Activated CD4-positive, alpha-beta memory T cell treated with anti-CD3 and anti-CD28 coated beads for 36 hours (primary cell): ENCODE data around the gene RHOG. TPM values are rescaled to one million over a fixed set of nuclear protein-coding genes. Genes with fewer than 3 reads are reported as not detected.
"Not testable (repeated sequence)": the region's sequence is repeated elsewhere in the genome, so short reads cannot be mapped to it uniquely, and the experiment has no call there.

Experiments
- CTCF ChIA-PET: fragments of 350-600 bp; sonication (Branson Sonifier 250); formaldehyde crosslinking; loops from one replicate; lab custom pipeline; 2021; ENCODE audit warnings: antibody characterized with exemption, inconsistent platforms; lab: Charles Lee
- POLR2A ChIA-PET: fragments of 350-600 bp; sonication (Branson Sonifier 250); formaldehyde crosslinking; loops from one replicate; lab custom pipeline; 2021; ENCODE audit warnings: antibody characterized with exemption; lab: Charles Lee
- DNase-seq: peaks from one replicate; pipeline ENCODE4 v3.0.0-alpha.2; 2020
- H3K27ac Mint-ChIP-seq: one replicate; pipeline ENCODE4 v1.8.0; 2021; ENCODE audit warnings: mixed read lengths
- H3K27me3 Mint-ChIP-seq: one replicate; pipeline ENCODE4 v1.8.0; 2021; ENCODE audit warnings: mixed read lengths
- H3K36me3 Mint-ChIP-seq: one replicate; pipeline ENCODE4 v1.8.0; 2021; ENCODE audit warnings: mixed read lengths
- H3K4me1 Mint-ChIP-seq: one replicate; pipeline ENCODE4 v1.8.0; 2021; ENCODE audit warnings: low read depth, mixed read lengths
- H3K4me3 Mint-ChIP-seq: one replicate; pipeline ENCODE4 v1.8.0; 2021; ENCODE audit warnings: mild to moderate bottlenecking, mixed read lengths
- H3K9me3 Mint-ChIP-seq: one replicate; pipeline ENCODE4 v1.8.0; 2021; ENCODE audit warnings: mixed read lengths
- intact Hi-C: fragments of 100-400 bp; cut with micrococcal nuclease; formaldehyde crosslinking; loops from one replicate; pipeline ENCODE4 v1.15.1; 2023
- total RNA-seq, 2 experiments: library from RNA; stranded (reverse); gene quantifications; one replicate each; pipeline ENCODE4 v1.2.3, GENCODE V29; 2021

Gene RHOG
- total RNA-seq, 2 experiments from 2014 or later: 181 to 186 TPM

GRCh38 chr11:3877364-3878257 lies 36.9 kb upstream of the RHOG start:
- H3K4me3 Mint-ChIP-seq: no peak overlapping the region
- no peak for DNase-seq
- peak overlapping the region; percentile 2 for H3K27ac Mint-ChIP-seq

GRCh38 chr11:3876613-3877012 lies 35.9 kb upstream of the RHOG start:
- Mint-ChIP-seq H3K9me3 (no peaks in the 10 kb centered on the region), H3K4me3 (no peak overlapping the region), H3K4me1 (peaks cover 72% of the 10 kb centered on the region), H3K36me3 (peaks cover 2% of the 10 kb centered on the region), H3K27ac (no peak overlapping the region), H3K27me3 (no peaks in the 10 kb centered on the region)
- intact Hi-C loops: no loop called here
- ChIA-PET POLR2A (interaction anchor here (1.0 kb wide), 1 partner anchor 30 kb away, joined by 4 read pairs; no protein-coding TSS in a partner anchor), CTCF (interaction anchor here (1.6 to 4.9 kb wide), 2 partner anchors 9 to 22 kb away, joined by 4 to 41 read pairs; partner anchors contain the start of gene STIM1)
- DNase-seq: no peak

More at GRCh38 chr11:3877364-3878257, 36.9 kb upstream of the RHOG start:
- intact Hi-C loops: loop anchor here (2.0 kb wide), 1 partner anchor 17 kb away; no protein-coding TSS in a partner anchor
- peaks cover 74% of the 10 kb centered on the region for H3K4me1 Mint-ChIP-seq
- ChIA-PET CTCF (interaction anchor here (0.8 to 4.9 kb wide), 8 partner anchors 10 to 195 kb away, joined by 3 to 41 read pairs (median 4); partner anchors contain the start of gene STIM1), POLR2A (interaction anchor here (1.0 to 2.1 kb wide), 3 partner anchors 22 to 36 kb away, joined by 4 to 15 read pairs (median 5); partner anchors contain the start of genes RHOG and STIM1)
- H3K36me3 Mint-ChIP-seq: peaks cover 2% of the 10 kb centered on the region
- no peaks in the 10 kb centered on the region for H3K27me3 Mint-ChIP-seq
- H3K9me3 Mint-ChIP-seq: no peaks in the 10 kb centered on the region

GRCh38 chr11:3873712-3874349 lies 33.1 kb upstream of the RHOG start:
- POLR2A ChIA-PET: no interaction called here
- Mint-ChIP-seq H3K36me3 (peaks cover 2% of the 10 kb centered on the region), H3K27ac (no peak overlapping the region), H3K27me3 (no peaks in the 10 kb centered on the region), H3K9me3 (no peaks in the 10 kb centered on the region), H3K4me3 (no peak overlapping the region), H3K4me1 (peaks cover 66% of the 10 kb centered on the region)
- intact Hi-C loops: no loop called here
- DNase-seq: no peak
- CTCF ChIA-PET: interaction anchor here (1.4 to 2.2 kb wide), 3 partner anchors 19 to 199 kb away, joined by 5 to 11 read pairs (median 7); partner anchors contain the start of gene STIM1

- no peaks in the 10 kb centered on the region for H3K27me3 Mint-ChIP-seq
- no peak overlapping the region for H3K4me3 Mint-ChIP-seq
- CTCF ChIA-PET: interaction anchor here (1.0 to 6.8 kb wide), 9 partner anchors 9 to 320 kb away, joined by 3 to 58 read pairs (median 6); partner anchors contain the start of genes RHOG and STIM1
- intact Hi-C loops: loop anchor here (1.0 kb wide), 2 partner anchors 8 to 38 kb away; no protein-coding TSS in a partner anchor
- no peaks in the 10 kb centered on the region for H3K9me3 Mint-ChIP-seq
- H3K27ac Mint-ChIP-seq: peak overlapping the region; percentile 87
- peaks cover 3% of the 10 kb centered on the region for H3K36me3 Mint-ChIP-seq
- H3K4me1 Mint-ChIP-seq: peaks cover 71% of the 10 kb centered on the region
- POLR2A ChIA-PET: interaction anchor here (2.5 kb wide), 1 partner anchor 12 kb away, joined by 14 read pairs; the partner anchor contains the start of gene STIM1
- peak; percentile 68 for DNase-seq
These were observed 26.7 kb upstream of the RHOG start for GRCh38 chr11:3867209-3868091.

GRCh38 chr11:3866836-3867208 lies 26.1 kb upstream of the RHOG start:
- H3K27me3 Mint-ChIP-seq: no peaks in the 10 kb centered on the region
- H3K4me1 Mint-ChIP-seq: peaks cover 75% of the 10 kb centered on the region
- DNase-seq: no peak
- H3K36me3 Mint-ChIP-seq: peaks cover 3% of the 10 kb centered on the region
- no peak overlapping the region for H3K4me3 Mint-ChIP-seq
- CTCF ChIA-PET: interaction anchor here (1.0 to 6.8 kb wide), 5 partner anchors 9 to 206 kb away, joined by 5 to 58 read pairs (median 8); partner anchors contain the start of gene STIM1
- intact Hi-C loops: loop anchor here (1.0 kb wide), 2 partner anchors 8 to 38 kb away; no protein-coding TSS in a partner anchor
- POLR2A ChIA-PET: interaction anchor here (2.5 kb wide), 1 partner anchor 12 kb away, joined by 14 read pairs; the partner anchor contains the start of gene STIM1
- H3K9me3 Mint-ChIP-seq: no peaks in the 10 kb centered on the region
- peak overlapping the region; percentile 87 for H3K27ac Mint-ChIP-seq

- Mint-ChIP-seq H3K27ac (peak overlapping the region; percentile 85), H3K9me3 (no peaks in the 10 kb centered on the region), H3K4me1 (peaks cover 75% of the 10 kb centered on the region), H3K27me3 (no peaks in the 10 kb centered on the region), H3K4me3 (no peak overlapping the region), H3K36me3 (peaks cover 3% of the 10 kb centered on the region)
- intact Hi-C loops: no loop called here
- no peak for DNase-seq
- CTCF ChIA-PET: interaction anchor here (2.2 to 6.8 kb wide), 3 partner anchors 11 to 207 kb away, joined by 8 to 58 read pairs (median 42); partner anchors contain the start of gene STIM1
- POLR2A ChIA-PET: interaction anchor here (0.6 kb wide), 1 partner anchor 35 kb away, joined by 4 read pairs; no protein-coding TSS in a partner anchor
These were observed 25.4 kb upstream of the RHOG start for GRCh38 chr11:3866206-3866605.

- intact Hi-C loops: no loop called here
- H3K4me3 Mint-ChIP-seq: no peak overlapping the region
- H3K36me3 Mint-ChIP-seq: peaks cover 3% of the 10 kb centered on the region
These were observed 24.8 kb upstream of the RHOG start for GRCh38 chr11:3865388-3866193.

GRCh38 chr11:3861683-3862082 lies 20.9 kb upstream of the RHOG start:
- peak overlapping the region; percentile 45 for H3K4me3 Mint-ChIP-seq
- ChIA-PET CTCF (interaction anchor here (1.3 to 5.1 kb wide), 4 partner anchors 12 to 211 kb away, joined by 3 to 25 read pairs (median 14); no protein-coding TSS in a partner anchor), POLR2A (interaction anchor here (0.9 kb wide), 1 partner anchor 19 kb away, joined by 3 read pairs; no protein-coding TSS in a partner anchor)
- H3K27me3 Mint-ChIP-seq: no peaks in the 10 kb centered on the region
- H3K9me3 Mint-ChIP-seq: no peaks in the 10 kb centered on the region
- intact Hi-C loops: loop anchor here (2.0 kb wide), 1 partner anchor 17 kb away; no protein-coding TSS in a partner anchor
- peaks cover 83% of the 10 kb centered on the region for H3K4me1 Mint-ChIP-seq
- peak overlapping the region; percentile 90 for H3K27ac Mint-ChIP-seq
- peak; percentile 55 for DNase-seq
- H3K36me3 Mint-ChIP-seq: peaks cover 6% of the 10 kb centered on the region

More at GRCh38 chr11:3865388-3866193, 24.8 kb upstream of the RHOG start:
- H3K27ac Mint-ChIP-seq: peak overlapping the region; percentile 85
- no peak for DNase-seq
- peaks cover 77% of the 10 kb centered on the region for H3K4me1 Mint-ChIP-seq
- H3K9me3 Mint-ChIP-seq: no peaks in the 10 kb centered on the region
- CTCF ChIA-PET: interaction anchor here (0.6 to 6.8 kb wide), 4 partner anchors 11 to 207 kb away, joined by 3 to 58 read pairs (median 25); partner anchors contain the start of gene STIM1
- POLR2A ChIA-PET: interaction anchor here (0.6 to 1.5 kb wide), 2 partner anchors 10 to 36 kb away, joined by 4 to 5 read pairs; partner anchors contain the start of gene STIM1
- H3K27me3 Mint-ChIP-seq: no peaks in the 10 kb centered on the region

- intact Hi-C loops: loop anchor here (1.0 to 2.0 kb wide), 2 partner anchors 18 to 44 kb away; no protein-coding TSS in a partner anchor
- not testable (repeated sequence) for H3K36me3 Mint-ChIP-seq, H3K27me3 Mint-ChIP-seq, H3K9me3 Mint-ChIP-seq
- peaks cover 76% of the 10 kb centered on the region for H3K4me1 Mint-ChIP-seq
- peak overlapping the region; percentile 90 for H3K27ac Mint-ChIP-seq
- POLR2A ChIA-PET: interaction anchor here (0.7 to 0.9 kb wide), 3 partner anchors 18 to 195 kb away, joined by 3 read pairs; partner anchors contain the start of gene RHOG
- DNase-seq: peak; percentile 58
- CTCF ChIA-PET: interaction anchor here (0.8 to 5.1 kb wide), 7 partner anchors 10 to 211 kb away, joined by 3 to 25 read pairs (median 4); no protein-coding TSS in a partner anchor
- peak overlapping the region; percentile 66 for H3K4me3 Mint-ChIP-seq
These were observed 20.2 kb upstream of the RHOG start for GRCh38 chr11:3860898-3861393.
